ENCODE measurements around the gene CDH8. TPM values are rescaled to one million over a fixed set of nuclear protein-coding genes. Genes with fewer than 3 reads are reported as not detected.

The CDH8 gene
- total and polyA plus RNA-seq, 2 donors (not counting 3 experiments of a cell fraction or from before 2014, with no cell fraction given) = not detected

DNA sequence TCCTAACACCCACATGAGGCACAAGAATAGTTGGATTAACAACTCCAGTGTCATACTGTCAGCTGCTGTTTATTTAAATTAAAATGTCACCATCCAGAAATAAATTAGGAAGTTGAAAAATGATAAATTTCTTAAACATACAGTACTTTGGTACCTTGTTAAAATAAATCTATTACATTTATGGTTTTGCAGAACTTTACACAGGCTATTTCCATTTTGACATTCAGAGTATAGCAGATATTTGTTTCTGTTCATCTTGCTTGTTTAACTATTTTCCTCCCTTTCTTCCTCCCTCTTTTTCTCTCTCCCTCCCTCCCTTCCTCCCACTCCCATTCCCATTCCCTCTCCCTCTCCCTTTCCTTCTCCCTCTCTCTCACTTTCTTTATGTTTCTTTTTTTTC is 310.1 kb downstream of the CDH8 start:
- Histone ChIP-seq H3K9me1 (replicated peaks; ENCODE audit: control insufficient read depth, extremely low read depth, insufficient read depth, low read length) (no peaks in the 10 kb centered on the region), H3K4me1 (ENCODE audit: control insufficient read depth, extremely low read depth, insufficient read depth, low read length) (no peaks in the 10 kb centered on the region), H3K36me3 (ENCODE audit: control insufficient read depth in 2 of 2, extremely low read depth in 1 of 2, insufficient read depth in 2 of 2, low read length in 2 of 2) (no peaks in the 10 kb centered on the region), H3K9me3 (replicated peaks; ENCODE audit: control insufficient read depth, insufficient read depth, low read length) (no peaks in the 10 kb centered on the region), H3K9ac (replicated peaks; ENCODE audit: extremely low read depth, insufficient read depth, low read length) (no peak overlapping the region), H3K4me2 (ENCODE audit: insufficient read depth, low read length) (no peak overlapping the region), H2AFZ (ENCODE audit: low read depth, low read length) (no peak overlapping the region), H3K27me3 (ENCODE audit: control insufficient read depth in 2 of 2, insufficient read depth in 2 of 2, low read length in 2 of 2) (no peaks in the 10 kb centered on the region), H4K20me1 (replicated peaks; ENCODE audit: control insufficient read depth, extremely low read depth, insufficient read depth, low read length) (no peaks in the 10 kb centered on the region), H3K4me3 (replicated peaks in 1 of 3; ENCODE audit: insufficient read depth in 1 of 3, low read depth in 1 of 3, low read length in 3 of 3) (no peak overlapping the region), H3K79me2 (ENCODE audit: control insufficient read depth, insufficient read depth, low read length) (no peaks in the 10 kb centered on the region), H3K27ac (ENCODE audit: insufficient read depth, low read depth, low read length) (no peak overlapping the region)
- POLR2A ChIA-PET = no interaction called here
- DNase-seq (ENCODE audit: low read depth, low spot score) (no peak), FAIRE-seq (no peak)
- intact Hi-C loops (cut with micrococcal nuclease) (no loop called here), dilution Hi-C loops (cut with MboI; ENCODE audit: extremely low pct_ligation_motif_present, low sequenced_read_pairs) (no loop called here)
- TF ChIP-seq POLR2AphosphoS5 (IDR thresholded peaks at IDR 0.05; ENCODE audit: insufficient read depth, low read depth, low read length) = no peak
- TF ChIP-seq, protein P1, sequence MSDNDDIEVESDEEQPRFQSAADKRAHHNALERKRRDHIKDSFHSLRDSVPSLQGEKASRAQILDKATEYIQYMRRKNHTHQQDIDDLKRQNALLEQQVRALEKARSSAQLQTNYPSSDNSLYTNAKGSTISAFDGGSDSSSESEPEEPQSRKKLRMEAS (IDR thresholded peaks at IDR 0.05; ENCODE audit: insufficient read depth, insufficient read length) = no peak
- TF ChIP-seq, protein P2, sequence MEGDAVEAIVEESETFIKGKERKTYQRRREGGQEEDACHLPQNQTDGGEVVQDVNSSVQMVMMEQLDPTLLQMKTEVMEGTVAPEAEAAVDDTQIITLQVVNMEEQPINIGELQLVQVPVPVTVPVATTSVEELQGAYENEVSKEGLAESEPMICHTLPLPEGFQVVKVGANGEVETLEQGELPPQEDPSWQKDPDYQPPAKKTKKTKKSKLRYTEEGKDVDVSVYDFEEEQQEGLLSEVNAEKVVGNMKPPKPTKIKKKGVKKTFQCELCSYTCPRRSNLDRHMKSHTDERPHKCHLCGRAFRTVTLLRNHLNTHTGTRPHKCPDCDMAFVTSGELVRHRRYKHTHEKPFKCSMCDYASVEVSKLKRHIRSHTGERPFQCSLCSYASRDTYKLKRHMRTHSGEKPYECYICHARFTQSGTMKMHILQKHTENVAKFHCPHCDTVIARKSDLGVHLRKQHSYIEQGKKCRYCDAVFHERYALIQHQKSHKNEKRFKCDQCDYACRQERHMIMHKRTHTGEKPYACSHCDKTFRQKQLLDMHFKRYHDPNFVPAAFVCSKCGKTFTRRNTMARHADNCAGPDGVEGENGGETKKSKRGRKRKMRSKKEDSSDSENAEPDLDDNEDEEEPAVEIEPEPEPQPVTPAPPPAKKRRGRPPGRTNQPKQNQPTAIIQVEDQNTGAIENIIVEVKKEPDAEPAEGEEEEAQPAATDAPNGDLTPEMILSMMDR (IDR thresholded peaks at IDR 0.05; ENCODE audit: extremely low read depth in 1 of 2, insufficient read depth in 1 of 2, low read depth in 1 of 2, low read length in 2 of 2) = no peak
- TF ChIP-seq MYC (IDR thresholded peaks at IDR 0.05; ENCODE audit: low read depth, low read length) = no peak
- TF ChIP-seq POLR2A (IDR thresholded peaks at IDR 0.05; ENCODE audit: low read depth, low read length) = no peak
- no peak for TF ChIP-seq EZH2 (IDR thresholded peaks at IDR 0.05; ENCODE audit: borderline replicate concordance, low read depth, low read length, severe bottlenecking)
- no peak for TF ChIP-seq GATA2 (IDR thresholded peaks at IDR 0.05; ENCODE audit: insufficient read depth, insufficient read length, low read depth, low read length)
- no peak for TF ChIP-seq FOS (IDR thresholded peaks at IDR 0.05; ENCODE audit: borderline replicate concordance, insufficient read depth, low read length)
- TF ChIP-seq JUN (IDR thresholded peaks at IDR 0.05; ENCODE audit: borderline replicate concordance, insufficient read depth, insufficient read length, low read depth) = no peak
- CTCF ChIA-PET = no interaction called here
- BruUV-seq (replicated peaks) = no TSS peak
